Measurements from ENCODE around the gene SI. TPM values are rescaled to one million over a fixed set of nuclear protein-coding genes. Genes with fewer than 3 reads are reported as not detected.
"Not testable (repeated sequence)": the region's sequence is repeated elsewhere in the genome, so short reads cannot be mapped to it uniquely, and the experiment has no call there.

Gene SI
- total RNA-seq, 2 donors from 2014 or later = not detected

- not testable (repeated sequence) for H3K36me3 Mint-ChIP-seq (ENCODE audit: insufficient read depth in 2 of 2); H3K4me1 Mint-ChIP-seq (ENCODE audit: low read depth); H3K4me3 Mint-ChIP-seq; H3K27ac Mint-ChIP-seq; ATAC-seq (replicated peaks in 1 of 2); DNase-seq; H3K27me3 Mint-ChIP-seq (ENCODE audit: low read depth)
- peaks cover 8 to 10% of the 10 kb centered on the region in 2 donors for H3K9me3 Mint-ChIP-seq
Measured at GRCh38 chr3:164951403-164951802, 126.9 kb downstream of the SI start.

- no peak for DNase-seq
- H3K9me3 Mint-ChIP-seq = peaks cover 3 to 14% of the 10 kb centered on the region in 2 donors
- H3K27ac Mint-ChIP-seq = no peak overlapping the region
- ATAC-seq (replicated peaks in 1 of 2) = no peak
- H3K27me3 Mint-ChIP-seq (ENCODE audit: low read depth) = no peaks in the 10 kb centered on the region
- no peaks in the 10 kb centered on the region for H3K4me1 Mint-ChIP-seq (ENCODE audit: low read depth)
- H3K4me3 Mint-ChIP-seq = no peak overlapping the region
- H3K36me3 Mint-ChIP-seq (ENCODE audit: insufficient read depth in 2 of 2) = peaks cover 0 to 2% of the 10 kb centered on the region in 2 donors
Measured at GRCh38 chr3:164940745-164941144, 137.6 kb downstream of the SI start.

- H3K9me3 Mint-ChIP-seq = peaks cover 5 to 8% of the 10 kb centered on the region in 2 donors
- H3K4me3 Mint-ChIP-seq = no peak overlapping the region
- no peak for DNase-seq
- H3K4me1 Mint-ChIP-seq (ENCODE audit: low read depth) = no peaks in the 10 kb centered on the region
- no peak overlapping the region for H3K27ac Mint-ChIP-seq
- H3K27me3 Mint-ChIP-seq (ENCODE audit: low read depth) = no peaks in the 10 kb centered on the region
- ATAC-seq (replicated peaks in 1 of 2) = no peak
- peaks cover 0 to 2% of the 10 kb centered on the region in 2 donors for H3K36me3 Mint-ChIP-seq (ENCODE audit: insufficient read depth in 2 of 2)
Measured at GRCh38 chr3:164929642-164930041, 148.7 kb downstream of the SI start.

Other genes with a start within 250 kb of the SI start
- not detected for gene SLITRK3, start 117.9 kb upstream of the SI start, total RNA-seq